ENCODE results near the gene SLC38A5.

SLC38A5 gene

GRCh38 chrX:48490661-48491060 is 20.6 kb upstream of the SLC38A5 start:
- DNase-seq: no peak

- no peak for DNase-seq
These were observed 19.8 kb upstream of the SLC38A5 start for GRCh38 chrX:48489892-48490291.

GRCh38 chrX:48489296-48489695 is 19.2 kb upstream of the SLC38A5 start:
- DNase-seq: no peak

GRCh38 chrX:48488034-48488433 is 18.0 kb upstream of the SLC38A5 start:
- DNase-seq: no peak

- no peak for DNase-seq
These were observed 17.3 kb upstream of the SLC38A5 start for GRCh38 chrX:48487362-48487798.

- no peak for DNase-seq
These were observed 12.5 kb upstream of the SLC38A5 start for GRCh38 chrX:48482526-48482925.

- DNase-seq: no peak
These were observed 10.5 kb upstream of the SLC38A5 start for GRCh38 chrX:48480583-48480982.

GRCh38 chrX:48480142-48480541 is 10.1 kb upstream of the SLC38A5 start:
- no peak for DNase-seq

GRCh38 chrX:48478806-48479205 is 8.7 kb upstream of the SLC38A5 start:
- no peak for DNase-seq

GRCh38 chrX:48477960-48478755 is 8.1 kb upstream of the SLC38A5 start:
- no peak for DNase-seq

GRCh38 chrX:48476919-48477318 is 6.9 kb upstream of the SLC38A5 start:
- no peak for DNase-seq

- DNase-seq: peak; percentile 93
These were observed 5.9 kb upstream of the SLC38A5 start, which contains the start of gene FTSJ1 for GRCh38 chrX:48475774-48476577. Gene FTSJ1, plus strand, starts transcription at chrX:48476199. Its CDS starts 1,849 bp downstream, at chrX:48478048.

- DNase-seq: peak; percentile 27
These were observed 5.2 kb upstream of the SLC38A5 start for GRCh38 chrX:48475296-48475695.

GRCh38 chrX:48474581-48474980 is 4.5 kb upstream of the SLC38A5 start:
- no peak for DNase-seq

GRCh38 chrX:48474127-48474526 is 4.1 kb upstream of the SLC38A5 start:
- DNase-seq: peak; percentile 39

- no peak for DNase-seq
These were observed 3.6 kb upstream of the SLC38A5 start for GRCh38 chrX:48473704-48473990.

- no peak for DNase-seq
These were observed 3.0 kb upstream of the SLC38A5 start for GRCh38 chrX:48472851-48473703.

GRCh38 chrX:48472225-48472624 is 2.2 kb upstream of the SLC38A5 start:
- no peak for DNase-seq

GRCh38 chrX:48471504-48471903 is 1.4 kb upstream of the SLC38A5 start:
- no peak for DNase-seq

GRCh38 chrX:48470833-48471118 is 716 bp upstream of the SLC38A5 start:
- no peak for DNase-seq

GRCh38 chrX:48468693-48469691 is 1.1 kb downstream of the SLC38A5 start:
- DNase-seq: peak; percentile 68

GRCh38 chrX:48468247-48468671 is 1.8 kb downstream of the SLC38A5 start:
- DNase-seq: peak; percentile 66

Data from activated CD4-positive, alpha-beta T cell treated with anti-CD3 and anti-CD28 coated beads, Interleukin-10, Interleukin-2, amounts not matched to agents 100 ng/mL and 50 ng/mL, durations not matched to agents 16 hours and 8 hours (primary cell).